Measurements from ENCODE around the gene BAIAP3. TPM values are rescaled to one million over a fixed set of nuclear protein-coding genes. Genes with fewer than 3 reads are reported as not detected.

BAIAP3 gene
- total and polyA plus RNA-seq, 2 of the 4 experiments (the other 2 are of a cell fraction), result 0.36 to 0.65 TPM

DNA sequence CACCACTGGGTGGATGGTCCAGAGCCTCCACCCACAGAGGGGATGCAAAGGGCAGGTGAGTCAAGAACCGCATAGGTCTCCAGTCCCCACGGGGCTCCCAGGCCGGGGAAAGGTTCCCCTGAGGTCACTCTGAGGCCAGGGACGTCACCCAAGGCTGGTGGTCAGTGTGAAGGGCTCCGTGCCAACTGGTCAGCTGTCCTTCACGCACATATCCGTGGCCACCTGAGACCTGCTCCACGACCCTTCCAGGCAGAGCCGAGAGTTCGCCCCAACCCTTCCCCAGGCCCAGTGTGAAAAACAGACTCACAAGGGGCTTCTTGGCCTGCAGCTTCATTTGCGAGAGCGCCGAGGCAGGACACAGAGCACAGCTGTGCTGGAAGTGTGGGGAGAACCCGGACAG is 15.5 kb downstream of the BAIAP3 start:
- TF ChIP-seq MAZ (IDR thresholded peaks at IDR 0.05; ENCODE audit: borderline replicate concordance, low read depth, low read length) (no peak), MAFK (IDR thresholded peaks at IDR 0.05; ENCODE audit: low read depth, low read length) (no peak), BHLHE40 (IDR thresholded peaks at IDR 0.05; ENCODE audit: low read depth, low read length) (no peak), MXI1 (IDR thresholded peaks at IDR 0.05; ENCODE audit: borderline replicate concordance, low read depth, low read length) (no peak), RAD21 (IDR thresholded peaks at IDR 0.05; ENCODE audit: low read length) (no peak), FOS (IDR thresholded peaks at IDR 0.05; ENCODE audit: low read depth, low read length) (no peak), POLR2A (IDR thresholded peaks at IDR 0.05; ENCODE audit: low read depth, low read length) (no peak), RCOR1 (IDR thresholded peaks at IDR 0.05; ENCODE audit: insufficient replicate concordance, low read length) (no peak), RFX5 (IDR thresholded peaks at IDR 0.05; ENCODE audit: low read depth, low read length) (no peak), SMC3 (IDR thresholded peaks at IDR 0.05; ENCODE audit: low read depth, low read length) (no peak), CEBPB (IDR thresholded peaks at IDR 0.05; ENCODE audit: low read depth, low read length) (no peak), NFE2L2 (IDR thresholded peaks at IDR 0.05; ENCODE audit: low read depth, low read length) (no peak), CHD1 (IDR thresholded peaks at IDR 0.05; ENCODE audit: low read depth, low read length) (no peak)
- TF ChIP-seq, protein P1, sequence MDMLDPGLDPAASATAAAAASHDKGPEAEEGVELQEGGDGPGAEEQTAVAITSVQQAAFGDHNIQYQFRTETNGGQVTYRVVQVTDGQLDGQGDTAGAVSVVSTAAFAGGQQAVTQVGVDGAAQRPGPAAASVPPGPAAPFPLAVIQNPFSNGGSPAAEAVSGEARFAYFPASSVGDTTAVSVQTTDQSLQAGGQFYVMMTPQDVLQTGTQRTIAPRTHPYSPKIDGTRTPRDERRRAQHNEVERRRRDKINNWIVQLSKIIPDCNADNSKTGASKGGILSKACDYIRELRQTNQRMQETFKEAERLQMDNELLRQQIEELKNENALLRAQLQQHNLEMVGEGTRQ (IDR thresholded peaks at IDR 0.05; ENCODE audit: low read depth, low read length), result no peak
- TF ChIP-seq, protein P2, sequence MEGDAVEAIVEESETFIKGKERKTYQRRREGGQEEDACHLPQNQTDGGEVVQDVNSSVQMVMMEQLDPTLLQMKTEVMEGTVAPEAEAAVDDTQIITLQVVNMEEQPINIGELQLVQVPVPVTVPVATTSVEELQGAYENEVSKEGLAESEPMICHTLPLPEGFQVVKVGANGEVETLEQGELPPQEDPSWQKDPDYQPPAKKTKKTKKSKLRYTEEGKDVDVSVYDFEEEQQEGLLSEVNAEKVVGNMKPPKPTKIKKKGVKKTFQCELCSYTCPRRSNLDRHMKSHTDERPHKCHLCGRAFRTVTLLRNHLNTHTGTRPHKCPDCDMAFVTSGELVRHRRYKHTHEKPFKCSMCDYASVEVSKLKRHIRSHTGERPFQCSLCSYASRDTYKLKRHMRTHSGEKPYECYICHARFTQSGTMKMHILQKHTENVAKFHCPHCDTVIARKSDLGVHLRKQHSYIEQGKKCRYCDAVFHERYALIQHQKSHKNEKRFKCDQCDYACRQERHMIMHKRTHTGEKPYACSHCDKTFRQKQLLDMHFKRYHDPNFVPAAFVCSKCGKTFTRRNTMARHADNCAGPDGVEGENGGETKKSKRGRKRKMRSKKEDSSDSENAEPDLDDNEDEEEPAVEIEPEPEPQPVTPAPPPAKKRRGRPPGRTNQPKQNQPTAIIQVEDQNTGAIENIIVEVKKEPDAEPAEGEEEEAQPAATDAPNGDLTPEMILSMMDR (conservative IDR thresholded peaks at IDR 0.05; ENCODE audit: low read depth, low read length), result no peak
- TF ChIP-seq, protein P3, sequence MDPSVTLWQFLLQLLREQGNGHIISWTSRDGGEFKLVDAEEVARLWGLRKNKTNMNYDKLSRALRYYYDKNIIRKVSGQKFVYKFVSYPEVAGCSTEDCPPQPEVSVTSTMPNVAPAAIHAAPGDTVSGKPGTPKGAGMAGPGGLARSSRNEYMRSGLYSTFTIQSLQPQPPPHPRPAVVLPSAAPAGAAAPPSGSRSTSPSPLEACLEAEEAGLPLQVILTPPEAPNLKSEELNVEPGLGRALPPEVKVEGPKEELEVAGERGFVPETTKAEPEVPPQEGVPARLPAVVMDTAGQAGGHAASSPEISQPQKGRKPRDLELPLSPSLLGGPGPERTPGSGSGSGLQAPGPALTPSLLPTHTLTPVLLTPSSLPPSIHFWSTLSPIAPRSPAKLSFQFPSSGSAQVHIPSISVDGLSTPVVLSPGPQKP (IDR thresholded peaks at IDR 0.05; ENCODE audit: borderline replicate concordance, low read depth, low read length), result no peak
- Histone ChIP-seq H3K36me3 (ENCODE audit: control insufficient read depth, insufficient read depth, low read length) (peaks cover 25% of the 10 kb centered on the region), H2BK5ac (ENCODE audit: low read depth, low read length, poor library complexity, severe bottlenecking) (no peak overlapping the region), H2AK9ac (replicated peaks; ENCODE audit: low read depth, low read length, poor library complexity) (no peak overlapping the region), H4K5ac (ENCODE audit: low read depth, low read length) (no peak overlapping the region), H4K20me1 (ENCODE audit: insufficient read depth, low read length) (peaks cover 6% of the 10 kb centered on the region), H2AK5ac (ENCODE audit: low read depth, low read length) (no peak overlapping the region), H3K56ac (ENCODE audit: extremely low read depth, insufficient read depth, low read length) (no peak overlapping the region), H3K27me3 (ENCODE audit: control insufficient read depth, insufficient read depth, low read length) (no peaks in the 10 kb centered on the region), H3K9me3 (ENCODE audit: control insufficient read depth, insufficient read depth, low read length) (no peaks in the 10 kb centered on the region), H3K18ac (ENCODE audit: low read depth, low read length) (no peak overlapping the region), H4K8ac (ENCODE audit: low read depth in 2 of 2, low read length in 2 of 2) (no peak overlapping the region), H3K9me1 (ENCODE audit: insufficient read depth, low read length) (no peaks in the 10 kb centered on the region), H3K14ac (replicated peaks; ENCODE audit: low read depth, low read length) (no peak overlapping the region), H2BK20ac (ENCODE audit: low read depth, low read length) (no peak overlapping the region), H3K23ac (ENCODE audit: low read depth, low read length) (no peak overlapping the region), H3K4me1 (ENCODE audit: control insufficient read depth, insufficient read depth, low read length) (peaks cover 9% of the 10 kb centered on the region), H3K79me1 (ENCODE audit: low read depth in 1 of 2, low read length in 2 of 2) (peaks cover 18 to 44% of the 10 kb centered on the region in 2 experiments), H2AFZ (replicated peaks; ENCODE audit: low read length, poor library complexity) (no peak overlapping the region), H3K27ac (ENCODE audit: insufficient read depth, low read length) (no peak overlapping the region), H3K4me2 (ENCODE audit: low read depth, low read length) (no peak overlapping the region), H3K4ac (ENCODE audit: low read depth, low read length) (no peak overlapping the region), H4K91ac (ENCODE audit: insufficient read depth, low read depth, low read length) (no peak overlapping the region), H3K4me3 (ENCODE audit: insufficient read depth, low read depth, low read length) (no peak overlapping the region), H3K9ac (ENCODE audit: low read depth, low read length) (no peak overlapping the region), H2BK15ac (ENCODE audit: low read depth, low read length) (no peak overlapping the region), H2BK120ac (ENCODE audit: low read depth, low read length) (no peak overlapping the region)
- ATAC-seq (ENCODE audit: low read depth) (no peak), DNase-seq (no peak)
- BruUV-seq (replicated peaks), result no TSS peak
- WGBS, 2 experiments (ENCODE audit: extremely low coverage in 2 of 2, insufficient read length in 1 of 2), result 93% methylated on average over 4 of the region's 14 CpGs; no CpG with 5 or more reads in 1 of the 2 experiments
- intact Hi-C loops (cut with micrococcal nuclease), result no loop called here
- ChIA-PET CTCF (no interaction called here), POLR2A (ENCODE audit: unreplicated experiment) (no interaction called here)
- in situ Hi-C loops (cut with MboI; ENCODE audit: low sequenced_read_pairs), result no loop called here
- dilution Hi-C loops (cut with HindIII; ENCODE audit: low sequenced_read_pairs, unreplicated experiment), result no loop called here

Measured in IMR-90 (cell line).